ENCODE measurements around the gene RALGAPA1.

The RALGAPA1 gene

DNA sequence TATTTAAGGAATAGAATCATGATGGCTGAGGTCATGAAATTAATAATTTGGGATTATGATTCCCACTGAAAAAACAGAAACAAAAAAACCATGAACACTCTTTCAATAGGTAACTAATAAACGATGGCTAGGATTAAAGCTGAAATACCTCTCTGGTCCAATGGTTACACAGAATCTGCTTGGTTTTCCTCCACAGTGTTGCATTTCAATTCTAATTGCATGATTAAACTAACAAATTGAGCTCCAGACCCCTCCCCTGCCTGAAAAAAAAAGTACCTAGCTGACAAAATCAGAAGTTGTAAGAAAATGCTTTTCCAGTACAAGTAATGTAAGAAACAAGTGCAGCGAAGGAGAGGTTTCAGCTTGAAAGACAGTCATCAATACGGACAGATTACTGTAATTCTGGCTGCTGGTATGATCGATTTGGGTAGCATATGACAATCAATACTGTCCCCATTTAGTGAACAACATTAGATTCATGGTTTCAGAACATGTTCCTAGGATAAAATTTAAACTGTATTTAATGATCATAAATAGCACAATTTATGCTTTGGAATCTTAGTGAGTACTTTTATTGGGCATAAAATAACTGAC, 243.1 kb downstream of the RALGAPA1 start:
- no peaks in the 10 kb centered on the region for H3K27me3 ChIP-seq (replicated peaks; ENCODE audit: control insufficient read depth, insufficient read depth, low read length, poor library complexity, severe bottlenecking)
- no peaks in the 10 kb centered on the region for H3K4me1 ChIP-seq (ENCODE audit: control insufficient read depth, insufficient read depth, low read length, poor library complexity, severe bottlenecking)
- H3K27ac ChIP-seq (ENCODE audit: insufficient read depth, low read length, poor library complexity, severe bottlenecking) = no peak overlapping the region
- no peaks in the 10 kb centered on the region for H3K9me3 ChIP-seq (ENCODE audit: control insufficient read depth, low read length)
- no peak overlapping the region for H3K4me3 ChIP-seq (ENCODE audit: insufficient read depth, low read depth, low read length, poor library complexity, severe bottlenecking)
- no peak for DNase-seq
- H3K36me3 ChIP-seq (ENCODE audit: control insufficient read depth, insufficient read depth, low read length) = peaks cover 3% of the 10 kb centered on the region

DNA sequence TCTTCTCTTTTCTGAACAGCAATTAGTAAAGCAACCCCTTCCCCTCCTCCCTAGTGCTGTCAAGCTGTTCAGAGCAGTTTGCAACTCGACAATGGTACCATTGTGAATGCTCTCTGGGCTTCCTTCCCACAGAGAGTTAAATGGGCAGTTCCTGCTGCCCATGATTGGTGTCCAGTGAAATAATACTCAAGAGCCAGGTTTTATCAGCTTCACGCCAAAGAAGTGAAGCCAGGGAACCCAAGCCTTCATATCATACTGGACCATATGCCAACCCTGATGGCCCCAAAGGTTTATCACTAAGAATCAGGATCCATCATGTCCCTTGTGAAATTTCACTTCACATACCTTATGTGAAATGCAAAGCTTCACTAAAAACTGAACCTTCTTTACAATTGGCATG, 250.4 kb downstream of the RALGAPA1 start:
- H3K27me3 ChIP-seq (replicated peaks; ENCODE audit: control insufficient read depth, insufficient read depth, low read length, poor library complexity, severe bottlenecking) = no peaks in the 10 kb centered on the region
- H3K9me3 ChIP-seq (ENCODE audit: control insufficient read depth, low read length) = no peaks in the 10 kb centered on the region
- DNase-seq = no peak
- no peak overlapping the region for H3K4me3 ChIP-seq (ENCODE audit: insufficient read depth, low read depth, low read length, poor library complexity, severe bottlenecking)
- no peak overlapping the region for H3K27ac ChIP-seq (ENCODE audit: insufficient read depth, low read length, poor library complexity, severe bottlenecking)
- no peaks in the 10 kb centered on the region for H3K36me3 ChIP-seq (ENCODE audit: control insufficient read depth, insufficient read depth, low read length)
- H3K4me1 ChIP-seq (ENCODE audit: control insufficient read depth, insufficient read depth, low read length, poor library complexity, severe bottlenecking) = no peaks in the 10 kb centered on the region

DNA sequence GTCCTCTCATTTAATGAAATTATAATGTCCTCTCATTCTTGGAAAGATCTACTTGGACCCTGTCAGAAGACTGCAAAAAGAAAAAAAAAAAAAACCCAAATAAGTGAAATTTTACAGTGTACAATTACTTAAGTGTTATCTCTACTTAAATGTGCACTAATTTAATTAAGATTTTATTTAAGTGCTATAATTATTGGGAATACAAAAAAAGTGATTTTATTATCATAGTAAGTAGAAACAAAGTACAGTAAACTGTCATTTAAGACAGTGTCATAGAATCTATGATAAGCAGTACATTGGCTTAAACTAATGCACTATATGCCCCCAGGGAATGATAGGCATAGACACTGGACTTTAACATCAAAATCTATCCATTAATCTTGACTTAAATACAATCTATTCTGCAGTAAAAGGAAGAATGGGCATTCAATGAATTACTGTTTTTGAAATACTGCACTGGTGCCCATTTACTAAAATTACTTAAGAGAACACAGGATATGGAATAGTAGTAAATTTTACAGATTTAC, 251.8 kb downstream of the RALGAPA1 start:
- no peaks in the 10 kb centered on the region for H3K27me3 ChIP-seq (replicated peaks; ENCODE audit: control insufficient read depth, insufficient read depth, low read length, poor library complexity, severe bottlenecking)
- H3K36me3 ChIP-seq (ENCODE audit: control insufficient read depth, insufficient read depth, low read length) = no peaks in the 10 kb centered on the region
- no peaks in the 10 kb centered on the region for H3K4me1 ChIP-seq (ENCODE audit: control insufficient read depth, insufficient read depth, low read length, poor library complexity, severe bottlenecking)
- H3K4me3 ChIP-seq (ENCODE audit: insufficient read depth, low read depth, low read length, poor library complexity, severe bottlenecking) = no peak overlapping the region
- no peak overlapping the region for H3K27ac ChIP-seq (ENCODE audit: insufficient read depth, low read length, poor library complexity, severe bottlenecking)
- DNase-seq = no peak
- no peaks in the 10 kb centered on the region for H3K9me3 ChIP-seq (ENCODE audit: control insufficient read depth, low read length)

DNA sequence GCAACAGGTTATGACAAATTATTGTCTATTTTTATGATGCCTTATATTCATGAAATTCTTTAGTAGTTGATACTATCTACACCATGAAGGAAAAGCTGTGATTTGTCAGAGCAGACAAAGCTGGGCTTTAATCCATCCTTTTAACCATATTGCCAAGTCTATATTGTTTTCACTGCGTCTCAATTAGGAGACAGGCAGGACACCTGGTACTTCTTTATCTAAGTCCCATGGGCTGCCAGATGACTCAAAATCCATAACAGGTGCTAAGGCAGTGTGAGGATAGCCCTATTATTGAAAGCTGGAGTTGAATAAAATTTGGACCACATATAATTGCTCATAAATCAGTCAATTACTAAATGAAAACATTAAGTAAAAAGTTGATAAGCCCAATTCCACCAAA, 252.5 kb downstream of the RALGAPA1 start:
- Histone ChIP-seq H3K9me3 (ENCODE audit: control insufficient read depth, low read length) (no peaks in the 10 kb centered on the region), H3K36me3 (ENCODE audit: control insufficient read depth, insufficient read depth, low read length) (no peaks in the 10 kb centered on the region), H3K27ac (ENCODE audit: insufficient read depth, low read length, poor library complexity, severe bottlenecking) (no peak overlapping the region), H3K4me1 (ENCODE audit: control insufficient read depth, insufficient read depth, low read length, poor library complexity, severe bottlenecking) (no peaks in the 10 kb centered on the region), H3K4me3 (ENCODE audit: insufficient read depth, low read depth, low read length, poor library complexity, severe bottlenecking) (no peak overlapping the region), H3K27me3 (replicated peaks; ENCODE audit: control insufficient read depth, insufficient read depth, low read length, poor library complexity, severe bottlenecking) (no peaks in the 10 kb centered on the region)
- no peak for DNase-seq

DNA sequence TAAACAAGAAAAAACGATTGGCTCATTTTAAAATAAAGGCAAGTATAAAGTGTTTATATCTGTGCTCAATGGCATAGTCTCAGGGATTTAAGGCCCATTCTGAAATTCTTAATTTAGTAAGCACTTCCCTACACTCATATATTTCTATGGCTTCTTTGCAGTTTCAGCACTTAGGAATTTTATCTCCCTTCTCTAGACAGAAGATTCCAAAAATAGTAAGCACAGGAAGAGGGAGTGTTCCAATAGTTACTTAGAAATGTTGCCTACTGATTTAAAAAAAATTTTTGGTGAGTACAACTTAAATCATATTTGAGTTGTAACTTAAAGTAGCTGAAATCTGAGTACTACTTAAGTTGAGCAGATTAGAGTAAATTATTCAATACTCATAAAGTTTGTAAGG, 255.3 kb downstream of the RALGAPA1 start:
- DNase-seq = no peak
- no peaks in the 10 kb centered on the region for H3K9me3 ChIP-seq (ENCODE audit: control insufficient read depth, low read length)
- H3K4me3 ChIP-seq (ENCODE audit: insufficient read depth, low read depth, low read length, poor library complexity, severe bottlenecking) = no peak overlapping the region
- H3K36me3 ChIP-seq (ENCODE audit: control insufficient read depth, insufficient read depth, low read length) = no peaks in the 10 kb centered on the region
- no peak overlapping the region for H3K27ac ChIP-seq (ENCODE audit: insufficient read depth, low read length, poor library complexity, severe bottlenecking)
- H3K4me1 ChIP-seq (ENCODE audit: control insufficient read depth, insufficient read depth, low read length, poor library complexity, severe bottlenecking) = no peaks in the 10 kb centered on the region
- no peaks in the 10 kb centered on the region for H3K27me3 ChIP-seq (replicated peaks; ENCODE audit: control insufficient read depth, insufficient read depth, low read length, poor library complexity, severe bottlenecking)

DNA sequence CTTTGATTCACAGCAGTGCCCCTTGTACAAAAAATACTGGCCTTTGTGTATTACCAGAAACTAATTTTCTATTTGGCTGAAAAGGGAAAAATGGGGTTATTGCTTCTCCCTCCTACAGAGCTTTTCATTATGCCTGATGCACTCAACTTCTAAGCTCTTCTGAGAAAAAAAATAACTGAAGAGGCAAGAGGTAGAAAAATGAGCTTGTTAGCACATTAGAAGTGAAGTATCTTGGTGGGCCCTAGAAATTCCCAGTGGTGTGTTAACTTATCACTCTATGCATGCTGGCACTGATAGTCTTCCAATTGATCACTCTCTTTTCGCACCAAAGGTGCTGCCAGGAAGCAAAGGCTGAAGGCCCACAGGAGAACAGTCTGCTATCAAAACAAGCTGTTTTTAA, 258.0 kb downstream of the RALGAPA1 start:
- no peaks in the 10 kb centered on the region for H3K9me3 ChIP-seq (ENCODE audit: control insufficient read depth, low read length)
- no peak overlapping the region for H3K27ac ChIP-seq (ENCODE audit: insufficient read depth, low read length, poor library complexity, severe bottlenecking)
- no peak for DNase-seq
- no peaks in the 10 kb centered on the region for H3K4me1 ChIP-seq (ENCODE audit: control insufficient read depth, insufficient read depth, low read length, poor library complexity, severe bottlenecking)
- H3K27me3 ChIP-seq (replicated peaks; ENCODE audit: control insufficient read depth, insufficient read depth, low read length, poor library complexity, severe bottlenecking) = no peaks in the 10 kb centered on the region
- H3K4me3 ChIP-seq (ENCODE audit: insufficient read depth, low read depth, low read length, poor library complexity, severe bottlenecking) = no peak overlapping the region
- no peaks in the 10 kb centered on the region for H3K36me3 ChIP-seq (ENCODE audit: control insufficient read depth, insufficient read depth, low read length)

DNA sequence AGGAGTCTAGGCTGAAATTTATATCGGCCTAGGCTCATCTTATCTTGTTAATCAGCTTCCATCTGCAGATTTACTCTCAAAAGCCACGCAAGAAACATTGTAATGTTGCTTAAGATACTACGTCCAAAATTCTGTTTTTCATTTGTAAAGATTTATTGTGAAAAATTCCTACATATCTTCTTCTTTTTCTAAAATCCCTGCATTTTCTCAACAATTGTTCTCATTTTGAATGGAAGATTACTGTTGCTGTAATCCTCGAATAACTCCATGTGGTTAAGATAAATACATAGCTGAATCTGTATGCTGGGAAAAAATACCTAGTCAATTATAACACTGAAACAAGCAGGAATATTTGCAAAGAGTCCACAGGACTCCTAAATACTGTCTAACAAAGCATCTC, 259.5 kb downstream of the RALGAPA1 start:
- no peaks in the 10 kb centered on the region for H3K4me1 ChIP-seq (ENCODE audit: control insufficient read depth, insufficient read depth, low read length, poor library complexity, severe bottlenecking)
- H3K27ac ChIP-seq (ENCODE audit: insufficient read depth, low read length, poor library complexity, severe bottlenecking) = no peak overlapping the region
- H3K4me3 ChIP-seq (ENCODE audit: insufficient read depth, low read depth, low read length, poor library complexity, severe bottlenecking) = no peak overlapping the region
- no peaks in the 10 kb centered on the region for H3K27me3 ChIP-seq (replicated peaks; ENCODE audit: control insufficient read depth, insufficient read depth, low read length, poor library complexity, severe bottlenecking)
- no peaks in the 10 kb centered on the region for H3K9me3 ChIP-seq (ENCODE audit: control insufficient read depth, low read length)
- no peak for DNase-seq
- H3K36me3 ChIP-seq (ENCODE audit: control insufficient read depth, insufficient read depth, low read length) = no peaks in the 10 kb centered on the region

DNA sequence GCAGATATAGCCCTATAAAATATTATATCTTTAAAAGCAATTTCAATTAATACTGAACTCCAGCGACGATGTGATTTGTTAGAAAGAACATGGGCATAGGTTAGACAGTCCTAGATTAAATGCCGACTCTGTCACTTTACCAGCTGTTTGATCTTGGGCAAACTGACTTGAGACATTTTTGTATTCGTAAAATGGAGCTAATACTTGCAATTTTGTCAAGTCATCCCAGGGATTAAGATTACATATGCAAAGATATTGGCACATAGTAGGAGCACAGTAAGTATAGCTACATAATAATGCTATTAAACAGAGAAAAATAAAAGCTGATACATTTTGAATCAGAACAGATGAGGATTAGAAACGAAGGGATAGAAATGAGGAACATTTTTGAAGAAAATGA, 266.1 kb downstream of the RALGAPA1 start:
- Histone ChIP-seq H3K27me3 (replicated peaks; ENCODE audit: control insufficient read depth, insufficient read depth, low read length, poor library complexity, severe bottlenecking) (no peaks in the 10 kb centered on the region), H3K36me3 (ENCODE audit: control insufficient read depth, insufficient read depth, low read length) (peaks cover 3% of the 10 kb centered on the region), H3K9me3 (ENCODE audit: control insufficient read depth, low read length) (no peaks in the 10 kb centered on the region), H3K4me3 (ENCODE audit: insufficient read depth, low read depth, low read length, poor library complexity, severe bottlenecking) (no peak overlapping the region), H3K27ac (ENCODE audit: insufficient read depth, low read length, poor library complexity, severe bottlenecking) (no peak overlapping the region), H3K4me1 (ENCODE audit: control insufficient read depth, insufficient read depth, low read length, poor library complexity, severe bottlenecking) (no peaks in the 10 kb centered on the region)
- DNase-seq = no peak

DNA sequence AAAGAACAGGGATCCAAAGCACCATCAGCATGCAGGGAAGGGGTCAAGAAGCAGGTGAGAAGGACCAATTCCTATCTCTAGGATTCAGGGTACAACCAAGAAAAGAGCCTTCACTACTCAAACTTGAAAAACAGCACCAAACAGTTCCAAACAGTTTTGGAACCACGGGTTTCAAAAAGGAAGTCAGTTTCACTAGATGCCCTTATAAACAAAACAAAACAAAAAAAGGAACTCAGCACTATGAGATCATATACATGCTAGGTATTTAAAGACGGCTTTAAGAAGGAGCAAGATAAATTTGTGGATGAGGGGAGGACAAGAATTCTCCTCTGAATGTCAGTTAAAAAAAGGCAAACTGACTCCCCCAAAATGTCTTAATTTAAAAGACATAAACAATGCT, 269.1 kb downstream of the RALGAPA1 start:
- Histone ChIP-seq H3K4me1 (ENCODE audit: control insufficient read depth, insufficient read depth, low read length, poor library complexity, severe bottlenecking) (peaks cover 2% of the 10 kb centered on the region), H3K9me3 (ENCODE audit: control insufficient read depth, low read length) (no peaks in the 10 kb centered on the region), H3K27ac (ENCODE audit: insufficient read depth, low read length, poor library complexity, severe bottlenecking) (no peak overlapping the region), H3K4me3 (ENCODE audit: insufficient read depth, low read depth, low read length, poor library complexity, severe bottlenecking) (no peak overlapping the region), H3K36me3 (ENCODE audit: control insufficient read depth, insufficient read depth, low read length) (peaks cover 3% of the 10 kb centered on the region), H3K27me3 (replicated peaks; ENCODE audit: control insufficient read depth, insufficient read depth, low read length, poor library complexity, severe bottlenecking) (peaks cover 6% of the 10 kb centered on the region)
- no peak for DNase-seq

DNA sequence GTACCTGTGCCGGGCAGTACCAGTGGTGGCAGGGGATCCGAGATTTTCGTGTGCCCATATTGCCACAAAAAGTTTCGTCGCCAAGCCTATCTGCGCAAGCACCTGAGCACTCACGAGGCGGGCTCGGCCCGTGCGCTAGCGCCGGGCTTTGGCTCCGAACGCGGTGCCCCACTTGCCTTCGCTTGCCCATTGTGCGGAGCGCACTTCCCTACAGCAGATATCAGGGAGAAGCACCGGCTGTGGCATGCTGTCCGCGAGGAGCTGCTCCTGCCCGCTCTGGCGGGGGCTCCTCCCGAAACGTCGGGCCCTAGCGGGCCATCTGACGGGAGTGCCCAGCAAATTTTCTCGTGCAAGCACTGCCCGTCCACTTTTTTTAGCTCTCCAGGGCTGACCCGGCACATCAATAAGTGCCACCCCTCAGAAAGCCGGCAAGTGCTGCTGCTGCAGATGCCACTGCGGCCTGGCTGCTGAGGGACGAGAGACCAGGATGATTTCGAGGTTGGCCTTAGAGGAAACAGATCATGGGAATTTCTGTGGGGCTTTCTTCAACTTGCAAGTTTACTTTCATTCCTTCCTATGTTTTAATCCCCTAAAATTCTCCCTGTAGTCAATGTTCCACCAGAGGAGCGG, 273.5 kb downstream of the RALGAPA1 start:
- Histone ChIP-seq H3K36me3 (ENCODE audit: control insufficient read depth, insufficient read depth, low read length) (no peaks in the 10 kb centered on the region), H3K27ac (ENCODE audit: insufficient read depth, low read length, poor library complexity, severe bottlenecking) (no peak overlapping the region), H3K9me3 (ENCODE audit: control insufficient read depth, low read length) (no peaks in the 10 kb centered on the region), H3K27me3 (replicated peaks; ENCODE audit: control insufficient read depth, insufficient read depth, low read length, poor library complexity, severe bottlenecking) (peaks cover 33% of the 10 kb centered on the region), H3K4me3 (ENCODE audit: insufficient read depth, low read depth, low read length, poor library complexity, severe bottlenecking) (no peak overlapping the region), H3K4me1 (ENCODE audit: control insufficient read depth, insufficient read depth, low read length, poor library complexity, severe bottlenecking) (peaks cover 16% of the 10 kb centered on the region)
- DNase-seq = no peak

Measured in effector memory CD4-positive, alpha-beta T cell (primary cell).